ENCODE measurements around the gene TMEM40.

Gene TMEM40

DNA sequence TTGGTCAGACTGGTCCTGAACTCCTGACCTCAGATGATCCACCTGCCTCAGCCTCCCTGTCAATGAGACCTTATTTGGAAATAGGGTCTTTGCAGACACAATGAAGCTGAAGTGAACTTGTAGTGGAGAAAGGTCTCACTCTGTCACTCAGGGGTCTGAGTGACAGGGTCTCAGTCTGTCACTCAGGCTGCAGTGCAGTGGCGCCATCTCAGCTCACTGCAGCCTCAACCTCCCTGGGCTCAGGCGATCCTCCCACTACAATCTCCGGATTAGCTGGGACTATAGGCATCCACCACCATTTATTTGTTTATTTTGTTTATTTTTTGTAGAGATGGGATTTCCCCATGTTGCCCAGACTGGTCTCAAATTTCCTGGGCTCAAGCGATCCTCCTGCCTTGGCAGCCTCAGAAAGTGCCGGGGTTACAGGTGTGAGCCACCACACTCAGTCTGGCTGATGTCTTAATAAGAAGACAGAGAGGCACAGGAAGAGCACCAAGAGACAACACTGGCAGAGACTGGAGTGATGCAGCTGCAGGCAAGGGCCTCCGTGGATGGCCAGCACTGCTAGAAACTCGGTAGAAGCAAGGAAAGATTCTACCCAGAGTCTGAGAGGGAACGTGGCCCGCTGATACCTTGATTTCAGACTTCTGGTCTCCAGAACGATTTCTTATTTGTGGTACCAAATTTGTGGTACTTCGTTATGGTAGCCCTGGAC is 68.9 kb downstream of the TMEM40 start:
- TF ChIP-seq, protein P1, sequence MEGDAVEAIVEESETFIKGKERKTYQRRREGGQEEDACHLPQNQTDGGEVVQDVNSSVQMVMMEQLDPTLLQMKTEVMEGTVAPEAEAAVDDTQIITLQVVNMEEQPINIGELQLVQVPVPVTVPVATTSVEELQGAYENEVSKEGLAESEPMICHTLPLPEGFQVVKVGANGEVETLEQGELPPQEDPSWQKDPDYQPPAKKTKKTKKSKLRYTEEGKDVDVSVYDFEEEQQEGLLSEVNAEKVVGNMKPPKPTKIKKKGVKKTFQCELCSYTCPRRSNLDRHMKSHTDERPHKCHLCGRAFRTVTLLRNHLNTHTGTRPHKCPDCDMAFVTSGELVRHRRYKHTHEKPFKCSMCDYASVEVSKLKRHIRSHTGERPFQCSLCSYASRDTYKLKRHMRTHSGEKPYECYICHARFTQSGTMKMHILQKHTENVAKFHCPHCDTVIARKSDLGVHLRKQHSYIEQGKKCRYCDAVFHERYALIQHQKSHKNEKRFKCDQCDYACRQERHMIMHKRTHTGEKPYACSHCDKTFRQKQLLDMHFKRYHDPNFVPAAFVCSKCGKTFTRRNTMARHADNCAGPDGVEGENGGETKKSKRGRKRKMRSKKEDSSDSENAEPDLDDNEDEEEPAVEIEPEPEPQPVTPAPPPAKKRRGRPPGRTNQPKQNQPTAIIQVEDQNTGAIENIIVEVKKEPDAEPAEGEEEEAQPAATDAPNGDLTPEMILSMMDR (IDR thresholded peaks at IDR 0.05; ENCODE audit: low read depth, low read length) = no peak
- DNase-seq = no peak
- Histone ChIP-seq H3K9me3 (no peaks in the 10 kb centered on the region), H3K36me3 (no peaks in the 10 kb centered on the region), H3K4me1 (no peaks in the 10 kb centered on the region), H3K27me3 (no peaks in the 10 kb centered on the region), H3K4me3 (ENCODE audit: low read depth, low read length) (no peak overlapping the region)

DNA sequence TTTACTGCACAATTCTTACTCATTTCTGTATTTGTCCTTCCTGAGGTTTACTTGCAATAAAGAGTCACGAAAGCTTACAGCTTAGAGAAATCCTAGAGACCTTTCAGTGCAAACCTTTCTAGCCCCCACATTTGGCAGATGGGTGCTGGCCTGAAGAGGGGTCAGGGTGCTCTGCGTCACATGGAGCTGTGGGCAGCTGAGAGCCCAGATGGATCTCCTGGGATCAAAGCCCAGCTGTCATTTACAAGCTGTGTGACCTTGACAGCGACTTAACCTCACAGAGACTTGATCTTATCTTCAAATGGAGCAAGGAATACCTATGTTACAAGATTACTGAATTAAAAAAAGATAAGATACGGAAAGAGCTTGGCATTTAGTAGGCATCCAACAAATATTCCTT is 71.1 kb downstream of the TMEM40 start:
- H3K4me1 ChIP-seq = no peaks in the 10 kb centered on the region
- H3K27me3 ChIP-seq = no peaks in the 10 kb centered on the region
- no peaks in the 10 kb centered on the region for H3K36me3 ChIP-seq
- TF ChIP-seq, protein P1 (IDR thresholded peaks at IDR 0.05; ENCODE audit: low read depth, low read length) = no peak
- no peak overlapping the region for H3K4me3 ChIP-seq (ENCODE audit: low read depth, low read length)
- no peaks in the 10 kb centered on the region for H3K9me3 ChIP-seq
- DNase-seq = no peak

DNA sequence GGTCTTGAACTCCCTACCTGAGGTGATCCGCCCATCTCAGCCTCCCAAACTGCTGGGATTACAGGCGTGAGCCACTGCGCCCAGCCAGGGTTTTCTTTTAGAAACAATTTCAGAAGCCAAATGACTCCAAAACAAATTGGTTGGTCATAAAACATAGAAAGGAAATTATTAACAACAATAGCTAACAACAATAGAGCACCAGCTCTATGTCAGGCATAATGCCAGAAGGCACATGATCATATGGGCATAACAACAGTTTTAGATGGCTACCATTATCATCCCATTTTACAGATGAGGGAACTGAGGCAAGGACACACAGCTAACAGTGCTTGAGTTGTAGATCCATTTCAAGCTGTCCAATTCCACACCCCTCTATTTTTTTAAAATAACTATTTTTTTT is 73.0 kb downstream of the TMEM40 start:
- H3K9me3 ChIP-seq = no peaks in the 10 kb centered on the region
- no peak for DNase-seq
- H3K36me3 ChIP-seq = no peaks in the 10 kb centered on the region
- no peaks in the 10 kb centered on the region for H3K27me3 ChIP-seq
- H3K4me3 ChIP-seq (ENCODE audit: low read depth, low read length) = no peak overlapping the region
- H3K4me1 ChIP-seq = no peaks in the 10 kb centered on the region
- TF ChIP-seq, protein P1 (IDR thresholded peaks at IDR 0.05; ENCODE audit: low read depth, low read length) = no peak
